GM21515 (cell line): ENCODE measurements around the gene TEX2.
"Not testable (repeated sequence)": the region's sequence is repeated elsewhere in the genome, so short reads cannot be mapped to it uniquely, and the experiment has no call there.

Experiments
- ATAC-seq: cut with Tn5 transposase; IDR thresholded peaks from one replicate; pipeline ENCODE4 v1.9.1; 2021; ENCODE audit not compliant: unreplicated experiment

Gene TEX2

DNA sequence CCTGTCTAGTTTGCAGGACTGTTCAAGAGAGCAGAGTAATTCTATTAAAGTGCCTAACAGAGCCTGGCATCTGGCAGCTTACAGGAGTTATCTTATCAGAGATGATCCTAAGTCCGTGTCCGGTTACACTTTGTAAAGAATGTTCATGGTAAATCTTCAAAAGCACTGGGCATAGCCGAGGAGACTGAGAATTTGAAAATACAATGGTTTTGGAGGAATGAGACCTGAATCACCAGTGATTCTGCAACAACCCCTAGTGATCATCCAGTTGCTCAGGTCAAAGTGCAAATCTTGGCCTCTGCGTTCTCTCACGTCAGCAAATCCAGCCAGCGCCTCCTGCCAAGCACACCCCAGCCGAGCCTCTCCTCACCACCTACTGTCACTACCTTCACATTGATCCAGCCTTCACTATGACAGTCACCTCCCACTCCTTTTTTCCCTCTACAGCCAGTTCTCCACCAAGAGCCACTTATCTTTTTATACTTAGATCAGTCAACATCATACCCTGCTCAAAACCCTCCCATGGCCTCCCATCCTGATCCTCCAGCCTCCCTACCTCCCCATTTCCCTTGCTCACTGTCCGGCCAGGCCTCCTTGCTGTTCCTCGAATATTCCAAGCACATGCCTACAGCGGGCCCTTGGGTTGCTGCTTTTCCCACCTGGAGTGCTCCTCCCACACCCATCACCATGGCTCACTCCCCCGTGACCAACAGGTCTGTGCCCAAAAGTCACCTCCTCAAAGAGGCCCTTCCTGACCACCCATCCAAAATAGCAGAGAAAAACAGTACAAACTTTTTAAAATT is 75.8 kb downstream of the TEX2 start:
- no peak for ATAC-seq

DNA sequence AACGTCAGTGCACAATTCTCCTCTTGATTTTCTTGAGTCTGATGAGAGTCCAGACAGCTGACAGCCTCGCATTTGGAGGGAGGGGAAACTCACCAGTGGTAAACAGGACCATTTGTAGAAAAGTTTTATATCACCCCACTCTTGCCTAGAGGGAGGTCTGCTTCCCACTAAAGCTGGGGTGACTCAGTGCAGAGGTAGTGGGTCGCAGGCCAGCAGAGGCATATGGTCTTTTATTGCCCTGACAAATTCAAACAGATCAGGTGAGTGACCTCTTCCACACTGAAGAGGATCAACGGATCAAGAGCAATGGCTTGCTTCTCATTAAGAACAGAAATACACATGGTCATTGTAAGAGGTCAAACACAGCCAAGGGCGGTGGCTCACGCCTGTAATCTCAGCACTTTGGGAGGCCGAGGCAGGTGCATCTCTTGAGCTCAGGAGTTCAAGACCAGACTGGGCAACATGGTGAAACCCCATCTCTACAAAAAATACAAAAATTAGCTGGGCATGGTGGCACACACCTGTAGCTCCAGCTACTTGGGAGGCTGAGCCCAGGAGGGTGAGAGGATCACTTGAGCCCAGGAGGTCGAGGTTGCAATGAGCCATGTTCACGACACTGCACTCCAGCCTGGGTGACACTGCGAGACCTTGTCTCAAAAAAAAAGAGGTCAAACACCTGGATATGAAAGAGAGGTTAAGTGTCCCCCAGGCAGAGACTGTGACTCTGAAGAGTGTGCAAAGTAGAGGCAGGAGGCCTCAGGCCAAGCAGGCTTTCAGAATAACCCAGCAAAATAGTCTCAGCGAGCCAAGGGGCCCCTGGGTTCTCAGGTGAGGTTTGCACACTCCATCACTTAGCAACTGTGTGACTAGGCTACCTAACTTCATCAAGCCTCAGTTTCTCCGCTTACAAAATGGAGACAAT is 76.6 kb downstream of the TEX2 start:
- ATAC-seq: no peak

DNA sequence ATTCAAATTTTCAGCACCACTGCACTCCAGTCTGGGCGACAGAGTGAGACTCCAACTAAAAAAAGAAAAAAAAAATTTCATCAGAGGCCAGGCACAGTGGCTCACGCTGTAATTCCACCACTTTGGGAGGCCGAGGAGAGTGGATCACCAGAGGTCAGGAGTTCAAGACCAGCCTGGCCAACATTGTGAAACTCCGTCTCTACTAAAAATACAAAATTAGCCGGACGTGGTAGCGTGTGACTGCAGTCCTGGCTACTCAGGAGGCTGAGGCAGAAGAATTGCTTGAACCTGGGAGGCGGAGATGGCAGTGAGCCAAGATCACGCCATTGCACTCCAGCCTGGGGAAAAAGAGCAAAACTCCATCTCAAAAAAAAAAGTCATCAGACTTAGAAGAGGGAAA is 77.5 kb downstream of the TEX2 start:
- ATAC-seq: not testable (repeated sequence)

GRCh38 chr17:64185101-64185500 is 78.0 kb downstream of the TEX2 start:
- no peak for ATAC-seq

DNA sequence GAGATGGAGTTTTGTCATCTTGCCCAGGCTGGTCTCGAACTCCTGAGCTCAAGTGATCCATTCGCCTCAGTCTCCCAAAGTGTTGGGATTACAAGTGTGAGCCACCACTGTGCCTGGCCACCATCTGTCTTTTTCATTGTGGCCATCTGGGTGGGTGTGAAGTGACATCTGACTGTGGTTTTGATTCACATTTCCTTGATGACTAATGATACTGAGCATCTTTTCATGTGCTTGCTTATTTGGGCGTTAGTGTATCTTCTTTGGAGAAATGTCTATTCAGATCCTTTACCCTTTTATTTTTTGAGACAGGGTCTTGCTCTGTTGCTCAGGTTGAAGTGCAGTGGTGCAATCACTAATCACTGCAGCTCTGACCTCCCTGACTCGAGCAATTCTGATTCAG is 79.2 kb downstream of the TEX2 start:
- ATAC-seq: no peak

DNA sequence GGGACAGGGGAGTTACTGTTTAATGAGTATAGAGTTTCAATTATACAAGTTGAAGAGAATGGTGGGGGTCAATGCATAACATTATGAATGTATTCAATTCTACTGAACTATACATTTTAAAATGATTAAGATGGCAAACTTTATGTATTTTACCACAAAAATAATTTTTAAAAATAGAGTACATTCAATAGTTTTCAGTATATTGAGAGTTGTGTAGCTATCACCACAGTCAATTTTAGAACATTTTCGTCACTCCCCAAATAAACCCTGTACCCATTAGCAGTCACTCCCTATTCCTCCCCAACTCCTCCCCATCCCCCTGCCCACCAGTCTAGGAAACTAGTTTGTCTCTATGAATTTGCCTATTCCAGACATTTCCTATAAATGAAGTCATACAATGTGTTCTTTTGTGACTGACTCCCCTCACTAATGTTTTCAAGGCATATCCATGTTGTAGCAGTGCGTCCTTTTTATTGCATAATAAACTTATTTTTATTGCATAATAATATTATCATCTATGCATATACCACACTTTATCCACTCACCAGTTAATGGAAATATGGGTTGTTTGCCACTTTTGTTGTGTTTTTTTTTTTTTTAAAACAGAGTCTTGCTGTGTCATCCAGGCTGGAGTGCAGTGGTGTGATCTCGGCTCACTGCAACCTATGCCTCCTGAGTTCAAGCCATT is 80.6 kb downstream of the TEX2 start:
- ATAC-seq: no peak

GRCh38 chr17:64180089-64181073 is 82.7 kb downstream of the TEX2 start:
- ATAC-seq: no peak

- not testable (repeated sequence) for ATAC-seq
Observed at GRCh38 chr17:64179024-64179423, 84.0 kb downstream of the TEX2 start.

- no peak for ATAC-seq
Observed at GRCh38 chr17:64178011-64178825, 84.8 kb downstream of the TEX2 start.

GRCh38 chr17:64177311-64178010 is 85.6 kb downstream of the TEX2 start:
- no peak for ATAC-seq

DNA sequence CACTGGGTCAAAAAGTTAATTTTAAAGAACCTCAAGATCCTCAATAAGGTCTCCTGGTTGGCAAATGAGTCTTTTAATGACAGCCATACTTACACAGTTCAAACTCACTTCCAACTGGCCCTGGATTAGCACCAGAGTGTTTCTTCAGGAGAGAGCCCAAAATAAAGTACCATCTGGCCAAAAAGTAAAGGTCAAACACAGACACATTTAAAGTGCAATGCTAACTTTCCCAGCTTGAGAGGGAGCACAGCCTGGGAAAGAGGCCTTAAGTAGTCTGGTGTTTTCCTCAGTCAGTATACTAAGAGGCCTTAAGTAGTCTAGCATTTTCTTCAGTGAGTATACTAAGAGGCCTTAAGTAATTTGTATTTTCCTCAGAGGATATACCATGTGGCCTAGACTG is 86.5 kb downstream of the TEX2 start:
- no peak for ATAC-seq

DNA sequence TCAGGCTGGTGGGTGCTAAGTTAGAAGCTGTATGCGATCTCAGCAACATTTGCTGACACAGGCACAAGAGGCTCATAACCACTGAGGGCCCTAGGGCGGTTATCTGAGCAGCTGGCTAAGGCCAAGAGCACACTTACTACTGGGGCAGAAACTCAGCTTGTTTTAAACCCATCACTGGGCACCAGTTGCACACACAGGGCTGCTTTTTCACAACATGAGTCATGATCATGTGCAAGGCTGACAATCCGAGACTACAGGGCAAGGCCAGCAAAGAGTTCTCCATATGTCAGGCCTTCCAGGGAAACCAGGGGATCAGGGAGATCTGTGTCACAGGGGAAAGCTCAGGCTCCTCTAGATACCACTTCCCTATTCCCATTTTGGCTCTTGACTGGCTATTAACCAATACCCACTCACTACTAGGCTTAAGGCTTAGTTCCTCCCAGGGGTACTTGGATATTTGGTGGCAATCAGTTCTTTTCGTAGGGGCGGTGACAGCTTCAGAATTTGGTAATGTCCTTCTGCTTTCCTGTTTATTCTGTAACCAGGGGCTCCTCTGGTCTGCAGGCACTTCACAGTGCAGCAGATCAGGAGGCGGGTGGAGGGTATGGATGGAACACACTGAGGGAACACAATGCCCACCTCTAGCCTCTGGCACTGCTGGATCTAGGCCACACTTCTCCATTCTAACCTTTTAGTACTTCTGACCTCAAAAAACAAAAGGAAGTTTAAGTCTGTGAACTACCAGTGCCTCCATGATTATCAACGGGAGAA is 88.2 kb downstream of the TEX2 start:
- ATAC-seq: no peak

- ATAC-seq: no peak
Observed at GRCh38 chr17:64173646-64174045, 89.4 kb downstream of the TEX2 start.

DNA sequence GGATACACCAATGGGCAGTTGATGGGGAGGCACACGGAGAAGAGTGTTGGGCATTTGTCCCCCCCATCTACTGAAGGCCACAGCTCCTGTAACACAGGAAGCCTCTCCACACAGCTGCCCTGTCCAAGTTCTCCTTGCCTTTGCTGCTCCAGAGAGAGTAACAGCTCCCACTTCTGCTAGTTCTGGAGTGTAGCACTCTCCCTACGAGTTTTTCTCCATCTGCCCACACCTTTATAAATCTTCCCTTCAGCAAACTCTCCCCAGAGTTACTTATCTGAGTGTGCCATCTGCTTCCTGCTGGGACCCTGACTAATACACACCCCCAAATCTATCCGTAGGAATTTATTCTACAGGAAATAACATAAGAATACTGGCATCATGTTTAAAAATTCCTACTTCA is 90.5 kb downstream of the TEX2 start:
- ATAC-seq: no peak

DNA sequence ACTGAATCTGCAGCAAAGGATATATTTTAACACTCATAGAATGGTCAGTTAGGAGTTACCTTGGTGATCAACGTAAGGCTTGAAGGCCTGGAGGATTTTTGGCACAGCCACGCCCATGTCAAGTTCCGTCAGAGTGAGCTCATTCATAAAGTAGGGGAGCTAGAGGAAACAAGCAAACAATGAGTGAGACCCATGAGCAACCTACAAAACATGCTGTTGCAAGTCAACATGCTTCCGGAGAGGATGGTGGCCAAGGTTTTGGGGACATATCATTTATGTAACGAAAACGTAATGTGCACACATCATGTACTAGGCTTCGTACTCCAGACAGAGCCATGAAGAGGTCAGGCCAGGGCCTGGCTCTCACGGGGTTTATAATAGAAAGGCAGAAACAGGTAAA is 92.0 kb downstream of the TEX2 start:
- ATAC-seq: no peak

DNA sequence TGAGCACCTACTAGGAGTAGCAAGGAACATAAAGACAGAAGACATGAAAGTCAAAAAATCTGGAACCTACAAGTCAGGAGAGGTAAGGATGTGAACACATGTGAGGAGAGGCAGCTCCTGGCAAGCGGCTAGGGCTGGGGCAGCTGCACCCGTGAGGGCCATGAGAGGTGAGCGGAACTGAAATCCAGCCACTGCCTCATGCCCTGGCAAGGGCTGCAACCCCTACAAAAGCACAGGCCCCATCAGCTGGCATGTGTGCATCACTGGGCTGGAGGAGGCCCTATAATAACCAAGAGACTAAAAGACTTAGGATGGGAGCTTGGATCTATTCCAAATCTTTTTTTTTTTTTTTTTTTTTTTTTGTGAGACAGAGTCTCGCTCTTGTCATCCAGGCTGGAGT is 92.8 kb downstream of the TEX2 start:
- ATAC-seq: no peak

DNA sequence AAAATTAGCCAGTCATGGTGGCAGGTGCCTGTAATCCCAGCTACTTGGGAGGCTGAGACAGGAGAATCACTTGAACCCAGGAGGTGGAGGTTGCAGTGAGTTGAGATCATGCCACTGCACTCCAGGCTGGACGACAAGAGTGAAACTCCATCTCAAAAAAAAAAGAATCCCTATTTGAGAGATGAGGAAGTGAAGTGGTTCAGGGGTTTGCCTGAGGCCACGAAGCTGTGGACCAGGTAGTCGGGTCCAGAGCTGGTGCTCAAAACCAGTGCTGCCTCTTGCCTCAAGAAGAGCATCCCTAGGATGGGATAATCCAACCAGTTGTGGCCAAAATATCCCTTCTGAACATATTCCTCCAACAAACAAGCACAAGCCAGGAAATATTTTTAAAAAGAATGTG is 95.4 kb downstream of the TEX2 start:
- ATAC-seq: not testable (repeated sequence)

DNA sequence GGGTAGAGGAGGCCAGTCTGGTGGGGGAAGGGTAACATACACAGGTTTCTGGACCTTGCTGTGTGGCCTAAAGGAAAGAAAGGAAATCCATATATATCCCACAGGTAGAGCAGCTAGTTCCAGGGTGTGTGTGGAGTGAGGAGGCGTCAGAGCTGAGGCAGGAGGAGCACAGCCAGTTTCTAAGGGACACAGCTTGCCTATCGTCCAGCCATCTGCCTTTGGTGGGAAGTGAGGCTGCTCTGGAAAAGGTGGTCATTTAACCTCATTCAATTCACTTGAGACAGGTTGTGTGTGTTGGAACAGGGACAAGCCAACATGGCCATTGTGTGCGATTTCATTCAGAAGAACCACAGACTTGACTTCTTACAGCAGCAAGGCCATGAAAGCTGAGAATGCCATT is 96.2 kb downstream of the TEX2 start:
- no peak for ATAC-seq
